ENCODE measurements around the gene RNF225.

RNF225 gene

DNA sequence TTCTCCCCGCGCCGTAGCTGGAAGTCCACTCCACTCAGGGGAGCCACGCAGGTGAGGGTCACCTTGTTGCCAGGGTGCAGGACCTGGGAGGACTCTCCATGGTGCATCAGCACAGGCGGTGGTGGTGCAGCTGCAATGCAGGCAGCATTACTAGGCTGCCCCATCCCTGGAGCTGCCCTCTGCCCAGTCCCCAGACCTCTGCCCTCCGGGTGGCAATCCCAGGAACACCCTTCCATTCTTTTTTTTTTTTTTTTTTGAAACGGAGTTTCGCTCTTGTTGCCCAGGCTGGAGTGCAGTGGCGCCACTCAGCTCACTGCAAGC, 43.9 kb upstream of the RNF225 start:
- H3K4me2 ChIP-seq (ENCODE audit: low read length), result no peak overlapping the region
- H3K9me2 ChIP-seq (ENCODE audit: low read depth, low read length), result no peaks in the 10 kb centered on the region
- TF ChIP-seq CTCF (IDR thresholded peaks at IDR 0.05; ENCODE audit: low read length), result no peak
- no peak for TF ChIP-seq EZH2 (IDR thresholded peaks at IDR 0.05; ENCODE audit: borderline replicate concordance, low read length)

DNA sequence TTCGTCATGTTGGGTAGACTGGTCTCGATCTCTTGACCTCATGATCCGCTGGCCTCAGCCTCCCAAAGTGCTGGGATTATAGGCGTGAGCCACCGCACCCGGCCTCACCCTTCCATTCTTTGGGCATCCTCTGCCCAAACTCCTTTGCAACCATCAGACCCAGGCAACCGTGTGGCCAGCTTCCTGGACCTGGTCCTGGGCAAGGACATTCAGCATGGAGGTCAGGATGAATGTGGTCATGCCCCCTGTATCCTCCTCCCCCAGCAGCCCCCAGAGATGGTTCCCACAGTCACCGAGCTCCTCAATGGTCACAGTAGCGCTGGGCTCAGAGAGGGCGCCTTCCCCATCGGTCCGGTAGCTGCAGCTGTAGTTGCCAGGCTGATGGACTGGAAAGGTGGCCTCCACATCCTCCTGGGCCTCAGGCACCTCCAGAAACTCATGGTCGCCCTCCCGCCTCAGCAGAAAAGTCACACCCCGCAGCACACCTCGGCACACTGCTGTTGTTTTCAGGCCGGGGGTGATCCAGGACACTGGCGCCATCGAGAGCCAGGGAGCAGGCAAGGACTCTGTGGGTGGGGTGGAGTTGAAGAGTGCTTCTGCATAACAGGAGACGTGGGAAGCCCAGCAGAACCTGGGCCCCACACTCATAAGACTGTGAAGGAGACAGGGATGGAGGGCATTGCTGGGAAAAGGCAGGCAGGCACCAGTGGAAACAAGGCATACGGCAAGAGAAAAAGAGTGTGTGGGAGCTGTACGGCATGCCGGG, 43.3 kb upstream of the RNF225 start:
- Histone ChIP-seq H3K4me3 (ENCODE audit: low read depth, low read length, poor library complexity, severe bottlenecking) (no peak overlapping the region), H3K9me2 (ENCODE audit: low read depth, low read length) (no peaks in the 10 kb centered on the region), H3K27me3 (ENCODE audit: insufficient read depth, low read length) (no peaks in the 10 kb centered on the region), H3F3A (ENCODE audit: insufficient read depth, low read length) (no peaks in the 10 kb centered on the region), H3K4me1 (ENCODE audit: insufficient read depth, low read length, severe bottlenecking) (peaks cover 15% of the 10 kb centered on the region), H2AFZ (ENCODE audit: low read length) (no peak overlapping the region), H3K27ac (ENCODE audit: low read depth, low read length, poor library complexity, severe bottlenecking) (no peak overlapping the region), H3K9ac (ENCODE audit: low read length) (no peak overlapping the region), H3K9me3 (ENCODE audit: low read length) (no peaks in the 10 kb centered on the region), H3K36me3 (ENCODE audit: insufficient read depth, low read length) (no peaks in the 10 kb centered on the region), H3K79me2 (ENCODE audit: insufficient read depth, low read length) (peaks cover 9% of the 10 kb centered on the region), H4K20me1 (ENCODE audit: insufficient read depth, low read length) (no peaks in the 10 kb centered on the region), H3K4me2 (ENCODE audit: low read length) (no peak overlapping the region)
- TF ChIP-seq CTCF (IDR thresholded peaks at IDR 0.05; ENCODE audit: low read length) (no peak), EZH2 (IDR thresholded peaks at IDR 0.05; ENCODE audit: borderline replicate concordance, low read length) (no peak)

More for the DNA sequence above, 43.9 kb upstream of the RNF225 start:
- H4K20me1 ChIP-seq (ENCODE audit: insufficient read depth, low read length), result no peaks in the 10 kb centered on the region
- H3K36me3 ChIP-seq (ENCODE audit: insufficient read depth, low read length), result no peaks in the 10 kb centered on the region
- H3K27me3 ChIP-seq (ENCODE audit: insufficient read depth, low read length), result no peaks in the 10 kb centered on the region
- H3K4me1 ChIP-seq (ENCODE audit: insufficient read depth, low read length, severe bottlenecking), result peaks cover 21% of the 10 kb centered on the region
- no peak overlapping the region for H3K4me3 ChIP-seq (ENCODE audit: low read depth, low read length, poor library complexity, severe bottlenecking)
- peaks cover 9% of the 10 kb centered on the region for H3K79me2 ChIP-seq (ENCODE audit: insufficient read depth, low read length)
- H3K27ac ChIP-seq (ENCODE audit: low read depth, low read length, poor library complexity, severe bottlenecking), result no peak overlapping the region
- no peaks in the 10 kb centered on the region for H3K9me3 ChIP-seq (ENCODE audit: low read length)
- H3F3A ChIP-seq (ENCODE audit: insufficient read depth, low read length), result no peaks in the 10 kb centered on the region
- H3K9ac ChIP-seq (ENCODE audit: low read length), result no peak overlapping the region
- H2AFZ ChIP-seq (ENCODE audit: low read length), result no peak overlapping the region

GRCh38 chr19:58352760-58353671, 42.4 kb upstream of the RNF225 start, which contains the start of gene A1BG:
TSS of gene A1BG (minus strand) at chr19:58353492. CDS start at chr19:58353437, 55 bp downstream.
- Histone ChIP-seq H3K27ac (ENCODE audit: low read depth, low read length, poor library complexity, severe bottlenecking) (no peak within 1 kb of the TSS), H3K4me2 (ENCODE audit: low read length) (no peak within 1 kb of the TSS), H3F3A (ENCODE audit: insufficient read depth, low read length) (no peaks in the 10 kb centered on the region), H3K9me2 (ENCODE audit: low read depth, low read length) (no peaks in the 10 kb centered on the region), H2AFZ (ENCODE audit: low read length) (no peak within 1 kb of the TSS), H3K36me3 (ENCODE audit: insufficient read depth, low read length) (no peaks in the 10 kb centered on the region), H3K4me3 (ENCODE audit: low read depth, low read length, poor library complexity, severe bottlenecking) (no peak within 1 kb of the TSS), H3K27me3 (ENCODE audit: insufficient read depth, low read length) (no peaks in the 10 kb centered on the region), H3K9ac (ENCODE audit: low read length) (no peak within 1 kb of the TSS), H3K79me2 (ENCODE audit: insufficient read depth, low read length) (peaks cover 6% of the 10 kb centered on the region), H3K9me3 (ENCODE audit: low read length) (no peaks in the 10 kb centered on the region), H3K4me1 (ENCODE audit: insufficient read depth, low read length, severe bottlenecking) (peaks cover 15% of the 10 kb centered on the region), H4K20me1 (ENCODE audit: insufficient read depth, low read length) (no peaks in the 10 kb centered on the region)
- no peak for TF ChIP-seq EZH2 (IDR thresholded peaks at IDR 0.05; ENCODE audit: borderline replicate concordance, low read length)
